K562 (cell line): ENCODE results near the gene VPS11. TPM values are rescaled to one million over a fixed set of nuclear protein-coding genes. Genes with fewer than 3 reads are reported as not detected.

ENCODE experiments used
- BHLHE40 ChIP-seq: IDR thresholded peaks from 2 replicates; pipeline ENCODE4 v1.6.1; 2011; ENCODE audit warnings: low read length, improper control_type of control experiment
- FOXK2 ChIP-seq, 2 experiments: fragments of 450-650 bp; IDR thresholded peaks in 1 of 2; conservative IDR thresholded peaks in 1 of 2; 2 replicates each; pipeline ENCODE4 v1.6.1; 2016; ENCODE audit warnings: low read depth in 2 of 2, mild to moderate bottlenecking in 1 of 2
- KDM5B ChIP-seq: fragments of 200-600 bp; sonication (generic); IDR thresholded peaks from 2 replicates; pipeline ENCODE4 v1.6.1; 2012; ENCODE audit warnings: low read depth, mild to moderate bottlenecking, moderate library complexity, low read length, control low read depth, inconsistent platforms; ENCODE audit not compliant: insufficient replicate concordance
- SLC30A9 ChIP-seq: fragments of 250-450 bp; sonication (Bioruptor Pico); IDR thresholded peaks from 2 replicates; pipeline ENCODE4 v1.8.0; 2022; ENCODE audit warnings: mild to moderate bottlenecking, moderate library complexity
- SMAD4 ChIP-seq: fragments of 250-450 bp; sonication (Bioruptor Pico); conservative IDR thresholded peaks from 2 replicates; pipeline ENCODE4 v1.8.0; 2021; ENCODE audit warnings: inconsistent platforms, mild to moderate bottlenecking, moderate library complexity
- SP1 ChIP-seq: sonication (generic); formaldehyde crosslinking; IDR thresholded peaks from 2 replicates; pipeline ENCODE4 v1.8.1; 2022; ENCODE audit warnings: mild to moderate bottlenecking, missing genetic modification reagents
- STAT6 ChIP-seq: sonication (generic); formaldehyde crosslinking; IDR thresholded peaks from 2 replicates; pipeline ENCODE4 v1.8.1; 2023; ENCODE audit warnings: mild to moderate bottlenecking, missing genetic modification reagents
- UBTF ChIP-seq, 2 experiments: IDR thresholded peaks; 2 replicates each; pipeline ENCODE4 v1.6.1; 2012; ENCODE audit warnings: improper control_type of control experiment in 2 of 2, low read depth in 2 of 2, low read length in 2 of 2, borderline replicate concordance in 1 of 2
- ZNF277 ChIP-seq: fragments of 250-450 bp; sonication (Bioruptor Pico); IDR thresholded peaks from 2 replicates; pipeline ENCODE4 v1.8.0; 2022; ENCODE audit warnings: inconsistent platforms, mild to moderate bottlenecking, moderate library complexity, borderline replicate concordance
- ZNF318 ChIP-seq, 2 experiments: fragments of 450-650 bp; IDR thresholded peaks; 2 replicates each; pipeline ENCODE4 v1.6.1; 2016; ENCODE audit warnings: mild to moderate bottlenecking in 2 of 2, borderline replicate concordance in 1 of 2, low read depth in 1 of 2, moderate library complexity in 1 of 2
- polyA plus RNA-seq, 8 experiments: library from polyadenylated mRNA; depleted of rRNA in 4 of 8; stranded (reverse) in 5 of 8; unstranded in 3 of 8; fragments of >200 nt; fragmentation: Nextera tagmentation in 2 of 8; fragmentation: Illumina TruSeq in 1 of 8; extraction: Ambion mirVana in 2 of 8; extraction: Trizol in 1 of 8; gene quantifications; 2 replicates each; pipeline versions ENCODE4 v1.2.1 to v1.2.3, GENCODE V29; 2011 to 2014; ENCODE audit warnings: inconsistent platforms in 1 of 8, missing spikeins in 1 of 8
- total RNA-seq, 7 experiments: library from RNA; depleted of rRNA in 6 of 7; stranded (reverse); fragments of >200 nt in 6 of 7; fragmentation: Illumina TruSeq in 2 of 7; extraction: Trizol in 2 of 7; gene quantifications; 2 replicates each; pipeline versions ENCODE4 v1.2.1 to v1.2.3, GENCODE V29; 2011 to 2021; ENCODE audit warnings: low replicate concordance in 1 of 7

VPS11 gene
- total and polyA plus RNA-seq, 9 of the 15 experiments (the other 6 are each of a cell fraction or from before 2014, with no cell fraction given), result 14.1 to 35.5 (median 27.5) TPM

GRCh38 chr11:119084663-119085436, 17.2 kb downstream of the VPS11 start, which contains the start of gene HMBS (continued):
- no peak for TF ChIP-seq ZNF318 (IDR thresholded peaks at IDR 0.05; ENCODE audit: borderline replicate concordance in 1 of 2, low read depth in 1 of 2)
- TF ChIP-seq FOXK2 (conservative IDR thresholded peaks at IDR 0.05 in 1 of 2, IDR thresholded peaks at IDR 0.05 in 1 of 2; ENCODE audit: low read depth in 2 of 2), result no peak; a peak in 2 of 4 replicates
- 0 out of 2 replicates have a peak, but pooled peaks have one; percentile 41 for TF ChIP-seq SMAD4 (CRISPR knock-in tag)
- 0 out of 4 replicates have a peak, but pooled peaks of 1 of the 2 experiments have one; percentile 66 for TF ChIP-seq UBTF (IDR thresholded peaks at IDR 0.05; ENCODE audit: borderline replicate concordance in 1 of 2, low read depth in 2 of 2, low read length in 2 of 2)
- TF ChIP-seq KDM5B, result peak; percentile 71
- TF ChIP-seq STAT6, result no peak
- peak; percentile 70 for TF ChIP-seq BHLHE40
- peak; percentile 66 for TF ChIP-seq SP1 (CRISPR knock-in tag)
- TF ChIP-seq SLC30A9, result no peak
- no peak for TF ChIP-seq ZNF277 (CRISPR knock-in tag)
